ENCODE results near the gene ARID1B.

The ARID1B gene

DNA sequence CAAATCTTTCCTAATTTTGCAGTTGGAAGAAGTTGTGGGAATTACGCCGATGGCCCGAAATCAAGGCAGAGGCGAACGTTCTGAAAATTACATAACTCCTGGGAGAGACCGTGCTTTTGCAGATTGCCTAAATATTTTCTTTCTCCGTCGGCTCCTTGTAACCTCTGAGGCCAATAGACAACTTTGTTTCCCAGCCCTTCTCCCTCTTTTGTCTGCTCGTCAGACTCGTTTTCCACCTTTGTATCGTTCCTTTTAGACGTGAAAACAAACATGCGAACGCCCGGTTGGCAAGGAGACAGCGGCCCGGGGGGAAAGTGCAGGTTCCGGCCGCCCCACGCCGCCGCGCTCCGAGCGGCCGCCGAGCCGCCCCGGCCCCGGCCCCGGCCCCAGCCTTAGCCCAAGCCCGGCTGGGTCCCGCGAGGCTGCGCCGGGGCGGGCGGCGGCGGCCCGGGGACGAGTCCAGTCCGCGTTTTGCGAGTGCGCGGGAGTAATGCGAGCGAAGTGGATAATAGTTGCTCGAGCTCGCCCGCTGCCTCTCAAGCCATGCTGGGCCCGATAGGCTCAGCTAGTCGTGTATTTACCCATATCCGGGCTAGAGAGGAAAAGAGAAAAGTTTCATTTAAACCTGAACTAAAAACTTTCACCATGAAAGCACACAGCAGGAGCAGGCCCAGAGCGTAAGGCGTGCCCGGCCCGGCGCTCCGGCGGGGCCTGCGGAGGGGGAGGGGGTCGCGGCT, at the start of gene ARID1B:
ARID1B (plus strand) TSS at position 539 of the 737 bp plus-strand sequence. CDS start 303 bp downstream, outside the sequence.
- peak; percentile 40 for DNase-seq

DNA sequence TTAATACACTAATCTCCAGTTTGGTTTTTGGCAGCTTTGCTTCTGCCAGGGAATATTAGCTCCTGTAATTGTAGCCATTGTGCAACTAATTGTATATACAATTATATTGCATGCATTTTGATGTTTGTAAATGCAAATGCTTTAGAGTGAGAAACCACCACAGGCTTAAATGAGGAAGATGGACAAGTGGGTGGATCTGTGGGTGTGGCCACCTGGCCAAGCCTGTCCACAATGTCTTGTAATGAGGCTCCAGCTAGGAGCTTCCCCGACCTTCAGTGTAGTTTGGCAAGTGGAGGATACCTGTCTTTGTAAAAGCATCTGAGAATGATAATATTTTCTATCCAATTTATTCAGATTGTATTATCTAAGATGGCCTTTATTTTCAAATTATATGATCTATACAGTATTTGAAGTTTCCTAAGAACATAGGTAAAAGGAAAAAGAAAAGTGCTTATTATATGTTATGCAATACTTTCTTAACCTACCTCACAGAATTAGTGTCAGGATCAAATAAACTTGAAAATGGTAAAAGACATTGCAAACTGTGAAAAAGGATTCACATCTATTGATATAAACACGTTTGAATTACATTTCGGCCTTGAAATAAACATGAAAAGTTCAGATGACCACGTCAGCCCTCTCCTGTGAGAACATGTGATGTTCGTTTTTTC, 49.3 kb upstream of the ARID1B start:
- no peak for DNase-seq

DNA sequence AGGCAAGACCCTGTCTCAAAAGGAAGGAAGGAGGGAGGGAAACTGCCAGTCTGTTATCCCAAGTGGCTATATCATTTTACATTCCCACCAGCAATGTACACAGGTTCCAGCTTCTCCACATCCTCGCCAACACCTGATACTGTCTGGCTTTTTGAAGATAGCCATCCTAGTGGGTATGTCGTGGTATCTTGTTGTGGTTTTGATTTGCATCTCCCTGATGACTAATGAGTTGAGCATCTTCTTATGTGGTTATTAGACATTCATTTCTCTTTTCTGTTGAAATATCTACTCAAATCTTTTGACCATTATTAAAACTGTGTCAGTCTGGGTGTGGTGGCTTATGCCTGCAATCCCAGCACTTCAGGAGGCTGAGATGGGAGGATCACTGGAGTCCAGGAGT, 47.9 kb upstream of the ARID1B start:
- DNase-seq = no peak

DNA sequence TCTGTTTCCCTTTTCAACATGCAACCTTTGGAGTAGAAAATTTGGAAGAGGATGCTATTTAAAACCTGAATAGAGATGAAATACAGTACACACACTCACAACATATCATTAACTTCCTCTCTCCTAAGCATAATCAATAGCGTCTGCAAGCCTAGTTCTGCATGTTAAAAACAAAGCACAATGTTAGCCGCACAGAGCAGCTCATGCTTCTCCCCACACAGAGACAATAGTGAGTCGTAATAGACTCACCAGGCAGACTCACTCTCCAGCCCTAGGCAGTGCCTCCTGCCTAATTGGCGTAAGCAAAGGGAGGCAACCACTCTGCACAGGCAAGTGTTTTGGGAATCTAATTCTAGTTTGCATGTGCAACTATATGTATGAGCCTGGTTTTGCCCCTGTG, 45.8 kb upstream of the ARID1B start:
- DNase-seq = peak; percentile 63

DNA sequence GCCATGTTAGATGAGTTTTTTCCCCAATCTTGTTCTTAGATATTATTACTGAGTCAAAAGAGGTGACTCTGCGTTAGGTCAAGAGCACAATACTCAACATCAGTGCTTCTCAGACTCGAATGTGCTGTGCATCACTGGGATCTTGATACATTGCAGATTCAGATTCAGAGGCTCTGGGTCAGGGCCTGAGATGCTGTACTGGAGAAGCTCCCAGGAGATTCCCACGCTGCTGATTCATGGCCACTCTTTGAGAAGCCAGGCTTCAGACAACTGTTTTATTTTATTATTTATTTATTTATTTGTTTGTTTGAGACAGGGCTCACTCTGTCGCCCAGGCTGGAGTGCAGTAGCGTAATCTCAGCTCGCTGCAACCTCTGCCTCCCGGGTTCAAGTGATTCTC, 41.4 kb upstream of the ARID1B start:
- no peak for DNase-seq

DNA sequence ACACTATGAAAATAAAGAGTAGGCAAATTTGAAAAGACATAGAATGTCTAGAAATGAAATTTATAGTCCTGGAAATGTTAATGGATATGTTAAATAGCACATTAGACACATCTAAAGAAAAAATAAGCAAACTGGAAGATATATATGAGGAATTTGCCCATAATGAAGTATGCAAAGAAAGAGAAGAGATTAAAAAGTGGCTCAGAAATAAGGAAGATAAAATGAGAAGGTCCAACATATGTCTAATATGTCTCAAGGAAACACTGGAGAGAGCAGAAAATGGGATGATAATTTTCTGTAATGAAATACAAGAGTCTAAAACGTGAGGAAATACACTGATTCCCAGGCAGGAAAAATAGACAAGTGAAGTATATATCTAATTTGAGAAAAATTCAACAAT, 36.6 kb upstream of the ARID1B start:
- DNase-seq = no peak

DNA sequence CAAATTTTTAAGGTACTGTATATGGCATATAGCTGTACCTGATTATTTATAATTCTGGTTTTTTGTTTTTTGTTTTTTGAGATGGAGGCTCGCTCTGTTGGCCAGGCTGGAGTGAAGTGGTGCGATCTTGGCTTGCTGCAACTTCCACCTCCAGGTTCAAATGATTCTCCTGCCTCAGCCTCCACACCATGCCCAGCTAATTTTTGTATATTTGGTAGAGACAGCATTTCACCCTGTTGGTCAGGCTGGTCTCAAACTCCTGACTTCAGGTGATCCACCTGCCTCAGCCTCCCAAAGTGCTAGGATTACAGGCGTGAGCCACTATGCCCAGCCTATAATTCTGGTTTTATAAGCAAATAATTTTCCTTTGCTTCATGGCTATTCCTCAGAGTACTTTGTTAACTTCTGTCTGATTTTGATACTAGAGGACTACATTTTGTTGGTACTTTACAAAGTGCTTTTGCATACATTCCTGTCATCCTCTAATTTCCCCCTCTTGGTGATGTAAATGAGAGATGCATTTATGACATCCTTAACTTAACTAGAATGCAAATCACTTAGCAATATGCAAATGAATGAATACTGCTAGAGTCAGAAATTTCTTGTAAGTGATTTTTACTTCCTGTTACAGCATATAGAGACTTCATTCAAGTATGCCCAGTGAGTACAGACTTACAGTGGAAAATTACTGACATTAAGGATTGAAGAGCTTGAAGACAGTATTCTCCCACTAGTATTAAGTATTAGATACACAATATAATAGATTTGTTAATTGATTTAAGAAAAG, 35.7 kb upstream of the ARID1B start:
- no peak for DNase-seq

DNA sequence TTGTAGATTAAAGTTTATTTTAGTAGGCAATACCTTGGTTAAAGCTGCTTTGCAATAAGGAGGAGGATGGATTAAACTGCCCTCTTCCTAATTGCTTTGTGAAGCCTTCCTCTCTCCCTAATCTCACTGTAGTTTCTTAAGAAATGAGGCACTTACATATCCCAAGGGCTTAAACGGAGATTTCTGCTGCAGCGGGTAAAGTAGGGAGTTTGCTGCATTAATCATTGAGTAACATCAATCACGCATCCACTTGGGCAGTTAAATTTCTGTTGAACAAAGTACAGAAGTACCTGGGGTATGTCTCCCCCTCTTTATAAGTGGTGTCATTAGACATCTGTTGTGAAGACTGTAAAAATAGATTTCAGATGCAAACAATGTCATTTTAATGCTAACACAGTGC, 29.5 kb upstream of the ARID1B start:
- DNase-seq = no peak

DNA sequence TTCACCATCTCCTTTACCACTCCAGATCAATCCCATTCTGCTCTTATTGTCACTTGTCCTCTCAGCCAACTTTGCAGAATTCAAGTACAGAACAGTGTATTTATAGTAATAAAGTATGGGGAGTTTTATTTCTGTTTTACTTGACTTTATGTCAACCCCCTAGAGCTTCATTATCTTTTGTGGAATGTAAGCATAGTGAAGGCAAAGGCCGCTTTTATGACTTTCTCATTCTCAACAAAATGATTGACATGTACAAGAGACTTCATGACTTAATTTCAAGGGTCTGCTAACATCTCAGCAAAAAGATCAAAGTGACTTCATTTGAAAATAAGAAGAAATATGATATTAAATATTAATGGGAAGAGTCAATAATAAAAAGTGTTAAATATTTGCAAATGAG, 28.7 kb upstream of the ARID1B start:
- no peak for DNase-seq

DNA sequence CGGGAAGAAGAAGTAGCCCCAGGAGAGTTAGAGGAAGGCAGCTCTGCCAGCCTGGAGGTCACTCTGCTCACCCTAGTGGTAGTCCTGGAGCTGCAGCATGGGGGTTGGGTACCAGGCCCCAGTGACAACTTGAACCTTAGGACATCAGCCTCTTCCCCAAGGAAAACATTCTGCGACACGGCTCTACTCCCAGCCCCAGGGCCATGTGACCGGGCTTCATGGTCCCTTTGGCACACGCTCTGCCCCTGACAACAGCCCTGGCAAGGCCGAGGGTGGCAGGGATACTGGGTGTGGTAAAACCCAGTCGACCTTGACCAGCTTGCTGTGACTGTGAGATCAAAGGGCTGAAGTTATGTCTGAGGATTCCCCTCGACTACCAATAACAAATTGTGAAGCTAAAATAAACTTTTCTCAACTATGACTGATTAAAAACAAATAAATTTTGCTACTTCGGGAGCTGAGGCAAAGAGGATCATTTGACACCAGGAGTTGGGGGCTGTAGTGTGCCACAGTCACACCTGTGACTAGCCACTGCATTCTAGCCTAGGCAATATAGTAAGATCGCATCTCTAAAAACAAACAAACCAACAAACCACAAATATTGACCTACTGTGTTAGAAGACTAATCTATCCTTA, 24.4 kb upstream of the ARID1B start:
- DNase-seq = no peak

DNA sequence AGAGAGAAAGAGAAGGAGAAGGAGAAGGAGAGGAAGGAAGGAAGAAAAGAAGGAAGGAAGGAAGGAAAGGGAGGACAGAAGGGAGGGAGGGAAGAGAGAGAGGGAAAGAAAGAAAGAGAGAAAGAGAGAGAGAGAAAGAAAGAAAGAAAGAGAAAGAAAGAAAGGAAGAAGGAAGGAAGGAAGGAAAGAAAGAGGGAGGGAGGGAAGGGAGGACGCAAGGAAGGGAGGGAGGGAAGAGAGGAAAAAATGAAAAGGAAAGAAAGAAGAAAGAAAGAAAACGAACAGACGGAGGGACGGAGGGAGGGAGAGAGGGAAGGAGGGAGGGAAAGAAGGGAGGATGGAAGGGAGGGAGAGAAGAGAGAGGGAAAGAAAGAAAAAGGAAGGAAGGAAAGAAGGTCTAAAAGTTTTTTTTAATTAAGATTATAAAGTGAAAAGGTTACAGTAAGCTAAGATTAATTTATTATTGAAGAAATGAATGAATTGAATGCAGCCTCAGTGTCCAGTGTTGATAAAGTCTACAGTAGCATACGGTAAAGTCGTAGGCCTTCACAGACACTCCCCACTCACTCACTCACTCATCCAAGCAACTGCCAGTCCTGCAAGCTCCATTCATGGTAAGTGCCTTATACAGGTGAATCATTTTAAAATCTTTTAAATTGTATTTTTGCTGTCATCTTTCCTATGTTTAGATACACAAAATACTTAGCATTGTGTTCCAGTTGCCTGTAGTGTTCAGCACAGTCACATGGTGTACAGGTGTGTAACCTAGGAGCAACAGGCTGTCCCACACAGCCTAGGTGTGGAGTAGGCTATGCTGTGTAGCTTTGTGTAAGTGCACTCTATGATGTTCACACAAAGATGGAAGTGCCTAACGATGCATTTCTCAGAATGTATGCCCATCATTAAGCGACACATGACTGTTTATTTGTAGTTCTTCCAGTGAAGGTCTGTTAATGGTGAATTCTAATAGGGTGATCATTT, 20.3 kb upstream of the ARID1B start:
- no peak for DNase-seq

DNA sequence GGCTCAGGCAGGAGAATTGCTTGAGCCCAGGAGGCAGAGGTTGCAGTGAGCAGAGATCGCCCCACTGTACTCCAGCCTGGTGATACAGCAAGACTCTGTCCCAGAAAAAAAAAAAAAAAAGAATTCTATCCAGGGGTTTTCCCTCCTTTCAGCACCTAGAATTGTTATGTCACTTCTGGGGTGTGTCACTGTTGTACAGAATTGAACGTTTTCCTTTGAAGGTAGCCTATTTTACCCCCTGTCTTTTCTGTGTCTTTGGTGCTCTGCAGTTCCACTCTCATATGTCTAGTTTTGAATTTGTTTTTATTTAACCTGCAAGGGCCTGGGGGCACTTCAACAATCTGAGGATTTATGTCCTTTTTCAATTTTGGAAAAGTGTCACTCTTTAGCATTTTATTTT, 19.3 kb upstream of the ARID1B start:
- no peak for DNase-seq

DNA sequence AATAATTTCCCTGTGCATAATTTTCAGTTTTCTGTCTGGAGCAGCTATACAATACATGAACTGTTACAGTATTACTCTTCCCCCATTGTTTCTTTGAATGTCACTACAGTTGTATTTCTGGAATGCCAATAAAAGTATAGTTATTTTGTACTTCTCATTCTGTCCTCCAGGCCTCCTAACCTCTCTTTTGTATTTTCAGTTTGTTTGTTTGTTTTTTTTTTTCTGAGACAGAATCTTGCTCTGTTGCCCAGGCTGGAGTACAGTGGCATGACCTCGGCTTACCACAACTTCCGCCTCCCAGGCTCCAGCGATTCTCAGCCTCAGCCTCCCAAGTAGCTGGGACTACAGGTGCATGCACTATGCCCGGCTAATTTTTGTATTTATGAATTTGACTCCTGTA, 16.8 kb upstream of the ARID1B start:
- DNase-seq = no peak

DNA sequence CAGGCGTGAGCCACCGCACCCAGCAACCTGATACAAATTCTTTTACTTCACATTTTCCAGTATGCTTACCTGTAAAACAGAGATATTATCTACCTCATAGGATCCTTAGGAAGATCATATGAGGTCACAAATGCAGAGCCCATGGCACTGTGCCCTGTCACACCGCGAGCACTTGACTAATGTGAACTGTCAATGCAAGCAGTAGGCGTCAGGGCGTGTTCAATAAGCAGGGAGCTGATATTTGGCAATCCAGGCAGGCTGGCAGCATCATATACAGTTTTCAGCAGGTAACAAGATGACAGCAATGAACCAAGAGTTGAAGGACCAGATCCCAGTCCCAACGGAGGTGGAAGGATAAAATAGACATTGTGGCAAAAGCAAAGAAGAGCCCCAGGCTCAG, 14.6 kb upstream of the ARID1B start:
- no peak for DNase-seq

DNA sequence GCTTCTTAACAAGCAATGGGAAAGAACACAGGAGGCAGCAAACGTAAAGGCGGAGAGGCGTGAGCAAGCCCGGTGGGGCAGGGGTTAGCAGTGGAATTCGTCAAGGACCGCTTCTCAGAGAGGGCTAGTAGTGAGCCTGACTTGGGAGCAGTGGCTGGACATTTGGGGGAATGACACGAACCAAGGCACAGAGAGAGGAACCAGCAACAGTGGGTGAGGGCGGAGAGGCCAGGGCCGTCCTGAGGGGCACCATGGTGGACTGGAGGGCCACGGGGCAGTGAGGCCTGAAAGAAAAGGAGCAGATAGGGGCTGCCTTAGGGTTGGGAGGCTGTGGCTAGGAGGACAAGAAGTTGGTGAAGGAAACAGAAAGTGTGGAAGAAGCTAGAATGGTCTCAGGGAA, 12.1 kb upstream of the ARID1B start:
- DNase-seq = no peak

DNA sequence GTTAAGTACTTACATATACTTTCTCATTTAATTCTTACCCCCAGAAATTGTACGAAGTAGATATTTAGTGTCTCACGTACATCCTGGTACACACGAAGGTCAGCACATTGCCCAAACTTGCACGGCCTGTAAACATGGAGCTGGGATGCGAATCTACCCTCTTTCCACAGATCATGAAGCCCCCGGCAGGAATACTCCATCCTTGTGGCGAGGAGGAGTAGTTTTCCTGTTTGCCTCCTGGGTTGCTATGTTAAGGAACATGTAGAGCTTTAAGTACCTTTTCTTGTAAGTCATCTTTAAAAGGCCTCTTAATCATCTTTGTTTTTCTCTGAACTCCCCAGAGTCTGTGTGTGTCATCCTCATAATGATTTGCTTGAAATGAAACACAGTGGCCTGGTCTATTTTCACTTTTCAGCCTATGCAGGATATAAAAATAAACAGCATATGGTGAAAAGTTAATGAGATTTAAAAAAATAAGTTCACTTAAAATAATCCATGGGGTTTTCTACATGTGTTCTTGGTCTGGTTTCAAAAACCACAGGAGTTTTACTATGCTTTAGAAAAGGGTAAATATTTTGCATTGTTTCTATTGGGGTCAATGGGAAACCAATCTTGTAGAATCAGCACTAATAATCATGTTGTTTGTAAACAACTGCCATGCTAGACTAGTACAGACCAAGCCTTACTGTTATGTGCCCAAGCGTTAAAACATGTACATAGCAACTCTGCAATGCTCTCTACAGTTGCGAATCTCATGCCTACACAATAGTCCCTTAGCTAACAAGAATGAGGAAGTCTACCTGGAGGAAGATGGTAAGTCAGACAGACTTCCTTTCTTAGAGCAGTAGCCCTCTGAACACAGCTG, 9.3 kb upstream of the ARID1B start:
- DNase-seq = no peak

DNA sequence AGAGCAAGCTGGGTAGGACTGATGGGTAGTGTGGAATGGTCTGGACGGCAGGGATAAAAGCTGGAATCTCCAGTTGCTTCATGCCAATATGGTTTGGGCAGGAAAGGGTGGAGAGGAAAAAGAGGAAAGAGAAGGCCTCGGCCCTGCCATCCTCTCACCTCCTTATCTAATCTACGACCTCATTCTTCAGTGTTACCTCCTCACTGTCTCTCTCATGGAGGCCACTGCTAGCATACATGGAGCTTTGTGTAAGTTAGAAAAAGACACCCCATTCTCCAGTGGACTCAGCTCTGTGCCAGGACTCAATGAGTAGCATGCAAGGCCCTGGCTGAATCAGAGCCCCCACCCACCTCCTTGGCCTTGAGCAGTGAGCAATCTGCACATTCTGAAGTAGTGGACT, 6.1 kb upstream of the ARID1B start:
- no peak for DNase-seq

DNA sequence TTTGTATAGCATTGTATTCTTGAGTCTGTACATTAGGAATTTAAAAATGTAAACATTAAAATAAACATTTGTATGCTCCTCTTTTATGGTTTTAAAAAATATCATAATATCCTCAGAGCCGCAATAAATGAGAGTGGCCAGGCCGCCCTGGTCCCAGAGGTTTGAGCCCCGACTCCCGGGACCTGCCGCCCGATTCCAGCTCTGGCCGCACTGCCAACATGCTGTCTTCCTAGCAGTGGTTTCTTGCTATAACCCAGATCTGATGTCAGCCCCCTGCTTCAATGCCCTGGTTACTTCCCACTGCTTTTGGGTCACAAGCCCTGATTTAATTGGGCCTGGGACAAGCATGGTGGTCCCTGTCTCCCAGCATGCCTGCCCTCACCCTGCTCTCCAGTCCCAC, 5.4 kb upstream of the ARID1B start:
- DNase-seq = no peak

DNA sequence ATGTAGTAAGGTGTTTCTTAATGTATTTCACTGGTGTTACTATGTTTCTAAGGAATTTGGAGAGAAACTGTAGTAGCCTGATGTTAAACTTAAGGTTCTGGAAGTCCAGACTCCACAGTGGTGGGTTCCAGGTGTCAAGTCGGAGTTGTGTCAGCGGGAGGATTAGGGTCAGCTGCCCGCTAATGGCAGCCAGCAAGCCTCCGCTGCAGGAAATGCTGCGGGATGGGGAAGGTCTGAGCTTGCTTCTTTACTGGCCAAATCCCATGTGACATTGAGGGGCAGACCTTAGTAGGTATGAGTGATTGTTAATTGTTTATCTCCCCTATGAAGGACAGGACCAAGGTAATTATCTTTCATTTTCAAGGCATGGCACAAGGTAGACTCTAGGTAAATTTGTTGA, 3.7 kb upstream of the ARID1B start:
- DNase-seq = no peak

DNA sequence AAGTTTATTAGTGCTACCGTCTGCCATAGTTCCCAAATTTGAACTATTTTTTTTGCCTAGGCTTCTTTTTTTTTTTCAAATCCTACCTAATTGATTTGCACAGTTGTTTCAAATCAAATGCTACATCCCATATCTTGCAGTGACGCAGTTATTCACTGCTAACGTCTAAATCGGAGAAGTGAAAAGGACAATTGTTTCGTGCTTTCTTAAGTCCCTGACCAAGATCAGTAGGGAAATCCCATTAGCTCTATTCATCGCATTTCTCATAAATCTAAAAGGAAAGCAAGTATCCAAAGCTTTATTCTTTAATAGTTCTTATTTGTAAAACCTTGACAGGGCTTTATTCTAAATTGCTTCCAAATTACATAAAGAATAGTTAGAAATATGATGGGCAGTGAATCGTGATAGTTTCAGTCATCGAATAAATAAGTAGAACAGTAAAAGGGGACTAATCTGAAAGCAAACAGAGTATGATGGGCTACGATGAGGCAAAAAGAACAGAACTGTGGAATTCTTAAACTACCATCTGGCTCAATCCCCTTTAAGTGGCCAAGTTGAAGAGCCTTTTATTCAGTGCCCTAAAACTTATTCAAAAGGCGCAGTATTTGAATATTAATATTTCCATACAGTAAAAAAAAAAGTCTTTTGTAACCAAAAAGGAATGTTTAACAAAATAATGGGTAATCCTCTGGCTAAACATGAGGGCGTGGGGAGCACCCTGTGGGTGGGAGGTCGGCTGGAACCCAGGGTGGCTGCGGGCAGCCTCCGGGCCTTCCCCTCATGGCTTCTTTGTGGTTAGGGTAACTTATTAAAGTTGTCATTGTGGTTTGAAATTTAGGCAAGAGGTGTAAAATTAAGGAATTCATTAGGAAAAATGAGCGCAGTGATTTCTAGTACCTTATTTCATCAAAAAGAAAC, 3.0 kb upstream of the ARID1B start:
- DNase-seq = no peak

Data from DMS 273 treated with DMSO at 0.1 percent for 48 hours (cell line).